Measurements from ENCODE around the gene GGT5.
A peak's percentile ranks its signal among the peaks of the same experiment; 100 is the strongest.
"Not testable (repeated sequence)": the region's sequence is repeated elsewhere in the genome, so short reads cannot be mapped to it uniquely, and the experiment has no call there.

The GGT5 gene

GRCh38 chr22:24207264-24208011 is 37.4 kb downstream of the GGT5 start:
- H3K27ac ChIP-seq (ENCODE audit: low read depth, low read length): peak overlapping the region; percentile 58
- peak overlapping the region in 1 of 2 donors; percentile 1 for H3K9ac ChIP-seq (ENCODE audit: low read depth in 1 of 2, low read length in 2 of 2)

DNA sequence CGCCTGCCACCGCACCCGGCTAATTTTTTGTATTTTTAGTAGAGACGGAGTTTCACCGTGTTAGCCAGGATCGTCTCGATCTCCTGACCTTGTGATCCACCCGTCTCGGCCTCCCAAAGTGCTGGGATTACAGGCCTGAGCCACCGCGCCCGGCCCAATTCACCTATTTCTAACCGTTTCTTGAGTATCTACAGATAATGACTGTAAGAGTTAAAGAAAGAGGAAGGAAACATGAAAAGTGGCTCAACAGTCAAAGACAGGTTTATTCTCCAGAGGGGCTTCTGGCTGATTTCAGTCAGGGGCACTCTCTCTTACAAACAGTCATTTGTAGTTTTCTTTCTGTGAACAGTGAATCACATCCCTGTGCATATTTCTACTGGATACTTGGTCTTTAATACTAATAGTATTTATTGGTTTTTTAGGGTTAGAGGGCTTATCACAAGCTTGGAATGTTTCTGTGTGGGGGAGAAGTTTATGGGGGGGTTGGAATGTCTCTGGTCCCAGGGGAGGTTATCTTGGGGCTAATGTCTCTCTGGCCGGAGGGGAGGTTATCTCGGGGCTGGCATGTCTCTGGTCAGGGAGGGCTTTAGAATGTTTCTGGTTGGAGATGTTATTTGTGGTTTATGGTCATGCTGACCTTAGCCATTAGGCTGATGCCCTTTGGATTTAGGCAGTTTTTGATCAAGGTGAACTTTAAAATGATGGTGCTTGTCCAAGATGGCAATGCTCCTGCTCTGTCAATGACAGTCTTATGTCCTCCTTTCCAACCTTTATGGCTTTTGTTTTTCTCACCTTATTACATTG is 38.2 kb downstream of the GGT5 start:
- H3K4me3 ChIP-seq (ENCODE audit: low read depth in 1 of 2, low read length in 2 of 2); H3K9ac ChIP-seq (ENCODE audit: low read depth in 1 of 2, low read length in 2 of 2); H3K9me3 ChIP-seq (ENCODE audit: control insufficient read depth in 1 of 2, low read length in 2 of 2); H3K27me3 ChIP-seq (ENCODE audit: control insufficient read depth in 1 of 2, insufficient read depth in 2 of 2, low read length in 2 of 2); H3K36me3 ChIP-seq (ENCODE audit: control insufficient read depth in 1 of 2, insufficient read depth in 2 of 2, low read length in 2 of 2); H3K4me1 ChIP-seq (ENCODE audit: control insufficient read depth in 1 of 2, insufficient read depth in 2 of 2, low read length in 2 of 2): not testable (repeated sequence)
- H3K27ac ChIP-seq (ENCODE audit: low read depth, low read length): peak overlapping the region; percentile 36

More at GRCh38 chr22:24207264-24208011, 37.4 kb downstream of the GGT5 start:
- no peaks in the 10 kb centered on the region for H3K27me3 ChIP-seq (ENCODE audit: control insufficient read depth in 1 of 2, insufficient read depth in 2 of 2, low read length in 2 of 2)
- no peaks in the 10 kb centered on the region for H3K9me3 ChIP-seq (ENCODE audit: control insufficient read depth in 1 of 2, low read length in 2 of 2)
- H3K4me3 ChIP-seq (ENCODE audit: low read depth in 1 of 2, low read length in 2 of 2): no peak overlapping the region
- H3K4me1 ChIP-seq (ENCODE audit: control insufficient read depth in 1 of 2, insufficient read depth in 2 of 2, low read length in 2 of 2): peaks cover 4 to 5% of the 10 kb centered on the region in 2 donors
- no peaks in the 10 kb centered on the region for H3K36me3 ChIP-seq (ENCODE audit: control insufficient read depth in 1 of 2, insufficient read depth in 2 of 2, low read length in 2 of 2)

DNA sequence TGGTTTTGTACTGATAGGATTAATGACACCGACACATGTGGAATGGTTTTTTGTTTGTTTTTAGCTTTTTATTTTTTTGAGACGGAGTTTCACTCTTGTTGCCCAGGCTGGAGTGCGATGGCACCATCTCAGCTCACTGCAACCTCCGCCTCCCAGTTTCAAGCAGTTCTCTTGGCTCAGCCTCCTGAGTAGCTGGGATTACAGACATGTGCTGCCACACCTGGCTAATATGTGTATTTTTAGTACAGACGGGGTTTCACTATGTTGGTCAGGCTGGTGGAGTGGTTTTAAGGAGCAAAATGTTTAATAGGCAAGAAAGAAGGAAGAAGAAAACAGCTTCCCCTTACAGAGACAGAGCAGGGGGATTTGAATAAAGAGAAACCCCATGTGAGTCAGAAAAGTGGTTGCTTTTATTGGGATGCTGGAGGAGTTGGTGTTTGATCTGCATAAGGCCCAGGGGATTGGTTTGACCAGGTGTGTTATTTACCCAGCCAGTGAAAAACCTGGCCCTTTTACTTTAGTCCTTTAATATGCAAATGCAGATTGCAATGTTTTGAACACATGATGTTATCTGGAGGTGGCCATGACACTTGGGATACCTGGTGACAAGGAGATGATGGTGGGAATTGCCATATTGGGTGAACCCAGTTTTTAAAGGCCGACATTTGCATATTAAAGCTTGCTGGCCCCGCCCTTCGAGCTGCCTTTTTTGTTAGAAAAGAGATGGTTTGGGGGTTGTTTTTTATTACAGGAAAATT is 39.3 kb downstream of the GGT5 start:
- Histone ChIP-seq H3K27ac (ENCODE audit: low read depth, low read length) (no peak overlapping the region), H3K4me1 (ENCODE audit: control insufficient read depth in 1 of 2, insufficient read depth in 2 of 2, low read length in 2 of 2) (peaks cover 4 to 5% of the 10 kb centered on the region in 2 donors), H3K9ac (ENCODE audit: low read depth in 1 of 2, low read length in 2 of 2) (no peak overlapping the region), H3K27me3 (ENCODE audit: control insufficient read depth in 1 of 2, insufficient read depth in 2 of 2, low read length in 2 of 2) (no peaks in the 10 kb centered on the region), H3K9me3 (ENCODE audit: control insufficient read depth in 1 of 2, low read length in 2 of 2) (no peaks in the 10 kb centered on the region), H3K4me3 (ENCODE audit: low read depth in 1 of 2, low read length in 2 of 2) (no peak overlapping the region), H3K36me3 (ENCODE audit: control insufficient read depth in 1 of 2, insufficient read depth in 2 of 2, low read length in 2 of 2) (no peaks in the 10 kb centered on the region)

DNA sequence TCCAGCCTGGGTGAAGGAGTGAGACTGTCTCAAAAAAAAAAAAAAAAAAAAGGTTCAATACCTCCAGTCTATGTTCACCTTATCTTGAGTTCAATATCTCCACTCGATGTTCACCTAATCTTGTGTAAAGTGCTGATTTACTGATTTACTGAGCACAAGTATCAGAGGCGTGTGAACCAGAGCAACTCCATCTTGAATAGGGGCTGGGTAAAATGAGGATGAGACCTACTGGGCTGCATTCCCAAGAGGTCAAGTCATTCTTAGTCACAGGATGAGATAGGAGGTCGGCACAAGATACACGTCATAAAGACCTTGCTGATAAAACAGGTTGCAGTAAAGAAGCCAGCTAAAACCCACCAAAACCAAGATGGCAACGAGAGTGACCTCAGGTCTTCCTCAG is 41.0 kb downstream of the GGT5 start:
- H3K27ac ChIP-seq (ENCODE audit: low read depth, low read length); H3K9me3 ChIP-seq (ENCODE audit: control insufficient read depth in 1 of 2, low read length in 2 of 2); H3K27me3 ChIP-seq (ENCODE audit: control insufficient read depth in 1 of 2, insufficient read depth in 2 of 2, low read length in 2 of 2): not testable (repeated sequence)

DNA sequence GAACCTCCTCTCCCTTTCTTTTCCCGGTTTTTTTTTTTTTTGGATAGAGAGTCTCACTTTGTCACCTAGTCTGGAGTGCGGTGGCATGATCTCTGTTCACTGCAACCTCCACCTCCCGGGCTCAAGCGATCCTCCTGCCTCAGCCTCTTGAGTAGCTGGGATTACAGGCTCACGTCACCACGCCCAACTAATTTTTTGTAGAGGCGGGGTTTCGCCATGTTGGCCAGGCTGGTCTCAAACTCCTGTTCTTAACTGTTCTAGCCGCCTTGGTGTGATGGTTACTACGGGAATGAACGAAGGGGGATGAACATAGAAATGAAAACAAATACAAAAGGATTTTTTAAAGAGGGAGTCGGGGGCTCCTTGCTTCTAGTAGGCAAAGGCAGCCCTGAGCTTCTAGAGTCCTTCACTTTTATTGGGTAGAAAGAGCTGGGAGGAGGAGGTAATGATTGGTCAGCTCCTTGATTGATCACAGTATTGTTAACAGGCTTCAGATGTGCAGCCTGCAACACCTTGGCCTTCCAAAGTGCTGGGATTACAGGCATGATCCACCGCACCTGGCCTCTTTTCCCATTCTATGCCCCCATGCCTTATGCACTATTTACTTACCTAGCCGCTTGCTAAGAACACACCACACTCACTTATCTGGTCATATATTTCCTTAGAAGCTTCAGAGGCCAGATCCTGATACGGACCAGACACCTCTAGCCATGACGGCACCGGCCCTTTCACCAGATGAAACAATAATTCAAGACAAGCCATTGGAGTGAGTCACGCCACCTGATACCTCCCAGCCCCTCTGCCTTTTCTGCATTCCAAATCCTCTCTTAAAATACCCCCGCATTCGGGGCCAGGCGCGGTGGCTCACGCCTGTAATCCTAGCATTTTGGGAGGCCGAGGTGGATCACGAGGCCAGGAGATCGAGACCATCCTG is 42.9 kb downstream of the GGT5 start:
- H3K27me3 ChIP-seq (ENCODE audit: control insufficient read depth in 1 of 2, insufficient read depth in 2 of 2, low read length in 2 of 2): no peaks in the 10 kb centered on the region
- H3K4me3 ChIP-seq (ENCODE audit: low read depth in 1 of 2, low read length in 2 of 2): no peak overlapping the region
- H3K9ac ChIP-seq (ENCODE audit: low read depth in 1 of 2, low read length in 2 of 2): no peak overlapping the region
- H3K4me1 ChIP-seq (ENCODE audit: control insufficient read depth in 1 of 2, insufficient read depth in 2 of 2, low read length in 2 of 2): no peaks in the 10 kb centered on the region
- H3K9me3 ChIP-seq (ENCODE audit: control insufficient read depth in 1 of 2, low read length in 2 of 2): no peaks in the 10 kb centered on the region
- H3K36me3 ChIP-seq (ENCODE audit: control insufficient read depth in 1 of 2, insufficient read depth in 2 of 2, low read length in 2 of 2): no peaks in the 10 kb centered on the region
- no peak overlapping the region for H3K27ac ChIP-seq (ENCODE audit: low read depth, low read length)

More for the DNA sequence above, 41.0 kb downstream of the GGT5 start:
- H3K4me3 ChIP-seq (ENCODE audit: low read depth in 1 of 2, low read length in 2 of 2); H3K4me1 ChIP-seq (ENCODE audit: control insufficient read depth in 1 of 2, insufficient read depth in 2 of 2, low read length in 2 of 2); H3K36me3 ChIP-seq (ENCODE audit: control insufficient read depth in 1 of 2, insufficient read depth in 2 of 2, low read length in 2 of 2); H3K9ac ChIP-seq (ENCODE audit: low read depth in 1 of 2, low read length in 2 of 2): not testable (repeated sequence)

GRCh38 chr22:24200619-24201212 is 44.2 kb downstream of the GGT5 start:
- peaks cover 0 to 5% of the 10 kb centered on the region in 2 donors for H3K4me1 ChIP-seq (ENCODE audit: control insufficient read depth in 1 of 2, insufficient read depth in 2 of 2, low read length in 2 of 2)
- no peak overlapping the region for H3K9ac ChIP-seq (ENCODE audit: low read depth in 1 of 2, low read length in 2 of 2)
- no peak overlapping the region for H3K4me3 ChIP-seq (ENCODE audit: low read depth in 1 of 2, low read length in 2 of 2)
- no peak overlapping the region for H3K27ac ChIP-seq (ENCODE audit: low read depth, low read length)
- H3K9me3 ChIP-seq (ENCODE audit: control insufficient read depth in 1 of 2, low read length in 2 of 2): no peaks in the 10 kb centered on the region
- no peaks in the 10 kb centered on the region for H3K36me3 ChIP-seq (ENCODE audit: control insufficient read depth in 1 of 2, insufficient read depth in 2 of 2, low read length in 2 of 2)
- H3K27me3 ChIP-seq (ENCODE audit: control insufficient read depth in 1 of 2, insufficient read depth in 2 of 2, low read length in 2 of 2): no peaks in the 10 kb centered on the region

DNA sequence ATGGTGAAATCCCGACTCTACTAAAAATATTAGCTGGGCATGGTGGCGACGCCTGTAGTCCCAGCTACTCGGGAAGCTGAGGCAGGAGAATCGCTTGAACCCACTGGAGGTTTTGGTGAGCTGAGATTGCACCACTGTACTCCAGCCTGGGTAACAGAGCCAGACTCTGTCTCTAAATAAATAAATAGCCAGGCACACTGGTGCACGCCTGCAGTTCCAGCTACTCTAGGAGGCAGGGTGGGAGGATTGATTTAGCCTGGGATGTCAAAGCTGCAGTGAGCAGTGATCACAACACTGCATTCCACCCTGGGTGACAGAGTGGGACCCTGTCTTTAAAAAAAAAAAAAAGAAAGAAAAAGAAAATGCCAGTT is 46.2 kb downstream of the GGT5 start:
- H3K27ac ChIP-seq (ENCODE audit: low read depth, low read length): no peak overlapping the region
- H3K9me3 ChIP-seq (ENCODE audit: control insufficient read depth in 1 of 2, low read length in 2 of 2): no peaks in the 10 kb centered on the region

DNA sequence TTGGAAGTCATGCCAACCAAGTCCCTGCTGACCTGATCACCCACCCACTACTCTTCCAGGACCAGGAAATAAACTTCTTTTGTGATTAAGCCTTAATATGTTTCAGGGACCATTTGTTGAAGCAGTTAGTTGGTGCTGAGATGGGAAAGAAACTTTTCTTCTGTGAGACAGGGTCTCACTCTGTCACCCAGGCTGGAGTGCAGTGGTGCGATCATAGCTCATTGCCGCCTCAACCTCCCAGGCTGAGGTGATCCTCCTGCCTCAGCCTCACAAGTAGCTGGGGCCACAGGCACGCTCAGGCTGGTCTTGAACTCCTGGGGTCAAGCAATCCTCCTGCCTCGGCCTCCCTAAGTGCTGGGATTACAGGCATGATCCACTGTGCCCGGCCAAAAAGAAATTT is 53.0 kb downstream of the GGT5 start:
- H3K9me3 ChIP-seq (ENCODE audit: control insufficient read depth in 1 of 2, low read length in 2 of 2): no peaks in the 10 kb centered on the region
- no peak overlapping the region for H3K27ac ChIP-seq (ENCODE audit: low read depth, low read length)
- H3K4me3 ChIP-seq (ENCODE audit: low read depth in 1 of 2, low read length in 2 of 2): no peak overlapping the region
- no peaks in the 10 kb centered on the region for H3K27me3 ChIP-seq (ENCODE audit: control insufficient read depth in 1 of 2, insufficient read depth in 2 of 2, low read length in 2 of 2)
- peaks cover 6 to 10% of the 10 kb centered on the region in 2 donors for H3K4me1 ChIP-seq (ENCODE audit: control insufficient read depth in 1 of 2, insufficient read depth in 2 of 2, low read length in 2 of 2)
- H3K9ac ChIP-seq (ENCODE audit: low read depth in 1 of 2, low read length in 2 of 2): no peak overlapping the region
- no peaks in the 10 kb centered on the region for H3K36me3 ChIP-seq (ENCODE audit: control insufficient read depth in 1 of 2, insufficient read depth in 2 of 2, low read length in 2 of 2)

More for the DNA sequence above, 46.2 kb downstream of the GGT5 start:
- H3K4me1 ChIP-seq (ENCODE audit: control insufficient read depth in 1 of 2, insufficient read depth in 2 of 2, low read length in 2 of 2): peaks cover 0 to 7% of the 10 kb centered on the region in 2 donors
- no peak overlapping the region for H3K9ac ChIP-seq (ENCODE audit: low read depth in 1 of 2, low read length in 2 of 2)
- H3K4me3 ChIP-seq (ENCODE audit: low read depth in 1 of 2, low read length in 2 of 2): no peak overlapping the region
- H3K36me3 ChIP-seq (ENCODE audit: control insufficient read depth in 1 of 2, insufficient read depth in 2 of 2, low read length in 2 of 2): no peaks in the 10 kb centered on the region
- H3K27me3 ChIP-seq (ENCODE audit: control insufficient read depth in 1 of 2, insufficient read depth in 2 of 2, low read length in 2 of 2): no peaks in the 10 kb centered on the region

GRCh38 chr22:24191381-24191841 is 53.5 kb downstream of the GGT5 start:
- no peak overlapping the region for H3K9ac ChIP-seq (ENCODE audit: low read depth in 1 of 2, low read length in 2 of 2)
- H3K27ac ChIP-seq (ENCODE audit: low read depth, low read length): no peak overlapping the region
- H3K27me3 ChIP-seq (ENCODE audit: control insufficient read depth in 1 of 2, insufficient read depth in 2 of 2, low read length in 2 of 2): no peaks in the 10 kb centered on the region
- no peaks in the 10 kb centered on the region for H3K36me3 ChIP-seq (ENCODE audit: control insufficient read depth in 1 of 2, insufficient read depth in 2 of 2, low read length in 2 of 2)
- peaks cover 6 to 10% of the 10 kb centered on the region in 2 donors for H3K4me1 ChIP-seq (ENCODE audit: control insufficient read depth in 1 of 2, insufficient read depth in 2 of 2, low read length in 2 of 2)
- H3K9me3 ChIP-seq (ENCODE audit: control insufficient read depth in 1 of 2, low read length in 2 of 2): no peaks in the 10 kb centered on the region
- no peak overlapping the region for H3K4me3 ChIP-seq (ENCODE audit: low read depth in 1 of 2, low read length in 2 of 2)

Data from duodenal mucosa (tissue), 2 donors.